T-helper 1 cell treated with Interleukin-12 subunit alpha and Interleukin-12 subunit beta and Interleukin-4 antibody, amounts not matched to agents 30 μg/mL and 1 μg/mL, for 36 hours (primary cell): Measurements from ENCODE around the gene UBE4B.
"Not testable (repeated sequence)": the region's sequence is repeated elsewhere in the genome, so short reads cannot be mapped to it uniquely, and the experiment has no call there.

Experiments used
- H3K27ac Mint-ChIP-seq: one replicate; pipeline ENCODE4 v1.8.0; 2021; ENCODE audit warnings: mild to moderate bottlenecking, mixed read lengths
- H3K27me3 Mint-ChIP-seq: one replicate; pipeline ENCODE4 v1.8.0; 2021; ENCODE audit warnings: low read depth, mixed read lengths
- H3K36me3 Mint-ChIP-seq: one replicate; pipeline ENCODE4 v1.8.0; 2021; ENCODE audit warnings: low read depth, mixed read lengths
- H3K4me1 Mint-ChIP-seq: one replicate; pipeline ENCODE4 v1.8.0; 2021; ENCODE audit warnings: low read depth, mixed read lengths
- H3K4me3 Mint-ChIP-seq: one replicate; pipeline ENCODE4 v1.8.0; 2021; ENCODE audit warnings: mild to moderate bottlenecking, moderate library complexity, mixed read lengths
- H3K9me3 Mint-ChIP-seq: one replicate; pipeline ENCODE4 v1.8.0; 2021; ENCODE audit warnings: mixed read lengths

UBE4B gene

GRCh38 chr1:10106241-10106640 lies 73.5 kb downstream of the UBE4B start:
- H3K27ac Mint-ChIP-seq: no peak overlapping the region
- H3K36me3 Mint-ChIP-seq: peaks cover 29% of the 10 kb centered on the region
- no peaks in the 10 kb centered on the region for H3K9me3 Mint-ChIP-seq
- H3K27me3 Mint-ChIP-seq: no peaks in the 10 kb centered on the region
- peaks cover 1% of the 10 kb centered on the region for H3K4me1 Mint-ChIP-seq
- no peak overlapping the region for H3K4me3 Mint-ChIP-seq

DNA sequence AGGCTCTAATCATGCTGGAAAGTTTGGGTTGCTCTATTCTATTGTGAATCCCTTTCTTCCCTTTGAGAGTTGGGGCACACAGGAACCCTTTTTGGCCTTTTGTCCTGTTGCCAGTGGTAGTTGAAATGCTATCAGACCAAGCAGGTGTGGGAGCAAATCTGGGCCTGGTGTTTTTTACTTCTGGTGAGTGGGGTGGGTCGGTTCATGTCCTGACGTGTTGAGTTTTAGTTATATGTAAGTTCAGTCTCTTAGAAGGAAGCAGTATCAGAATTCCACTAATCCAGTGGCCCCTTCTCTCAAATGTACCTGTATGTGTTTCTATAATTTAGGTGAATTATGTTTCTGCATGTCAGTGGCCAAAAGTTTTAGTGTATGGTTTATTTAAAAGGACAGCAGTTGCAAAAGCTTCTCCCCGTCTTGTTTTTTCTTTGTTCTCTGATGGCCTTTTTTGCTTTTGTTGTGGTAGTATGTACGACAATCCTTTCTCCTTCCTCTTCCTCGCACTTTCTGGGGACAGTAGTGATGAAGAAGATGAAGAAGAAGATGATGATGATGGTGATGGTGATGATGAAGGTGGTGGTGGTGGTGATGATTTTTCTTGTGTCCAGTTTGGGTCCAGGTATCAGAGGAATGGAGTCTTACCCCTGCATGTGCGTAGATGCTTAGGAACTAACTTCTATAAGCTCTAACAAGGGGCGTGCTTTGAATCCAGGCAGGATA lies 74.2 kb downstream of the UBE4B start:
- Mint-ChIP-seq H3K27ac (no peak overlapping the region), H3K27me3 (no peaks in the 10 kb centered on the region), H3K4me1 (peaks cover 1% of the 10 kb centered on the region), H3K36me3 (peaks cover 31% of the 10 kb centered on the region), H3K9me3 (no peaks in the 10 kb centered on the region), H3K4me3 (no peak overlapping the region)

DNA sequence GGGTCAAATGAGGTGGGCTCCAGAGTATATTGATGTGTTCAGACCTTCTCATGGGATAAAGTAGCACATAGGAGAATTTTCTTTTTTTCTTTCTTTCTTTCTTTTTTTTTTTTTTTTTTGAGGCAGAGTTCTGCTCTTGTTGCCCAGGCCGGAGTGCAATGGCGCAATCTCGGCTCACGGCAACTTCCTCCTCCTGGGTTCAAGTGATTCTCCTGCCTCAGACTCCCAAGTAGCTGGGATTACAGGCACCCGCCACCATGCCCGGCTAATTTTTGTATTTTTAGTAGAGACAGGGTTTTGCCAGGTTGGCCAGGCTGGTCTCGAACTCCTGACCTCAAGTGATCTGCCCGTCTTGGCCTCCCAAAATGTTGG lies 74.7 kb downstream of the UBE4B start:
- H3K36me3 Mint-ChIP-seq: peaks cover 31% of the 10 kb centered on the region
- not testable (repeated sequence) for H3K27me3 Mint-ChIP-seq, H3K4me3 Mint-ChIP-seq, H3K9me3 Mint-ChIP-seq, H3K4me1 Mint-ChIP-seq, H3K27ac Mint-ChIP-seq

- Mint-ChIP-seq H3K9me3 (no peaks in the 10 kb centered on the region), H3K27me3 (no peaks in the 10 kb centered on the region), H3K4me1 (no peaks in the 10 kb centered on the region), H3K4me3 (no peak overlapping the region), H3K27ac (no peak overlapping the region), H3K36me3 (peaks cover 26% of the 10 kb centered on the region)
Measured at GRCh38 chr1:10108134-10108663, 75.4 kb downstream of the UBE4B start.

DNA sequence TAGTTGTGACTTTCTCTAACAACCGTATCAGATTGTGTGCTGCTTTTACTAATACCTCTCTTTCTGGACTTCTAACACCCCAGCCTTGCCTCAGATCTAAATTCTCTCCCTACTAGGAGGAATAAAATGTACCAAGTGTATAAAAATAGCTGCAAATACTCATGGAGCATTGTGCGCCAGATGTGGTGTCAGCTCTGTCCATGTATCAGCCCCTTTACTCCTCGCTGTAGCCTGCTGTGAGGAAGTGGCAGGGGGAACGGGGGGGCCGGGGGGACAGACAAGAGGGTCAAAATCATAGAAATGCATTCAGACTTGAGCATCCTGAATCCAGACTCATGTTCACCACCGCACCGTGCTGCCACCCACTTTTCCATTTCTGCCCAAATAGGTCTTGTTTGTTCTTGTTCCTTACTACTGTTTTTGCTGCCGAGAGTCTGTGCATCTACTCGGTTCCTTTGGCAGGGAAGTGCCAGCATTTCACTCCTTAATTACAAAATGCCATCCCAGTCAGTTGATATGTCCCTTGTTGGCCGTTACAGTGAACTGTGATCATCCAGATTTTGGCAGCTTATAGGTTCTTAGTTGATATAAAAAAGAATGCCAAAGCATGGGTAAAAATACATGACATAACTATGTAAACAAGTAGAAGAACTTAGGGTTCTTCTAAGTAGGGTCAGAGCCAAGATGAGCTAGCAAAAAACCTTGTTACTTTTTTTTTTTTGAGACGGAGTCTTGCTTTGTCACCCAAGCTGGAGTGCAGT lies 76.4 kb downstream of the UBE4B start:
- H3K4me3 Mint-ChIP-seq: no peak overlapping the region
- no peaks in the 10 kb centered on the region for H3K27me3 Mint-ChIP-seq
- H3K27ac Mint-ChIP-seq: no peak overlapping the region
- no peaks in the 10 kb centered on the region for H3K9me3 Mint-ChIP-seq
- H3K4me1 Mint-ChIP-seq: no peaks in the 10 kb centered on the region
- peaks cover 26% of the 10 kb centered on the region for H3K36me3 Mint-ChIP-seq

DNA sequence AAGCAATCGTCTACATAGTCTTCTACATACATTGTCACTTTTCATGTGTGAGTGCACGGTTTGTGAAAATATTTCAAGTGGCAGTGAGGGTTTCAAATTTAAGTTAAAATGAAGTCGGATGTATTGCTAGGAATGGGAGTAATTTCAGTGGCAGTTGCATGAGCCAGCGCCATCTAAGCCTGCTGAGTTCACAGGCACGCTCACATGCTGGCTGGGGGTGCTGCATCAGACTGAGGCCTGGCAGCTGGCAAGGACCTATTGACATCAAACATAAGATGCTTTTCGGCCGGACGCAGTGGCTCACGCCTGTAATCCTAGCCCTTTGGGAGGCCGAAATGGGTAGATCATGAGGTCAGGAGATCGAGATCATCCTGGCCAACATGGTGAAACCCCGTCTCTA lies 80.7 kb downstream of the UBE4B start:
- Mint-ChIP-seq H3K27me3 (no peaks in the 10 kb centered on the region), H3K27ac (no peak overlapping the region), H3K4me1 (no peaks in the 10 kb centered on the region), H3K4me3 (no peak overlapping the region), H3K36me3 (peaks cover 13% of the 10 kb centered on the region), H3K9me3 (no peaks in the 10 kb centered on the region)

- H3K4me1 Mint-ChIP-seq: no peaks in the 10 kb centered on the region
- H3K27me3 Mint-ChIP-seq: no peaks in the 10 kb centered on the region
- H3K4me3 Mint-ChIP-seq: no peak overlapping the region
- no peak overlapping the region for H3K27ac Mint-ChIP-seq
- peaks cover 16% of the 10 kb centered on the region for H3K36me3 Mint-ChIP-seq
- H3K9me3 Mint-ChIP-seq: no peaks in the 10 kb centered on the region
Measured at GRCh38 chr1:10114746-10115145, 82.0 kb downstream of the UBE4B start.

DNA sequence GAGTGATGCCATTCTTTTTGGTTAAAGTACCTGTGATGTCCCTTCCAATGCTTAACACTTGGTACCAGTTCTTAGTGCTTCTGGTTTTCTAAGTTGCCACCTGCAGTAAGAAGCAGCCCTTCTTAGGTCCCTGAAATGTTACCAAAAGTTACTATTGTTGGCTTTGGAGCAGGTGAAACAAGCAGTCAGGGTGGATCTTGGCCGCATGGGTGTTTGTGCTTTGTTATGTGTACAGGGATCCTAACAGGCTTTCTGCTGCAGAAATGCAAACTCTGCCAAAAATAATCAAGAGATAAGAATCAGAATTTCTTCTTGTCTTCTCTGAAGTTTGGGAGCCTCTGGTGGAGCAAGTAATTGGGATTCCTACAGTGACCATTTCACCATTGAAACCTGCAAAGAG lies 84.4 kb downstream of the UBE4B start:
- Mint-ChIP-seq H3K27me3 (no peaks in the 10 kb centered on the region), H3K36me3 (peaks cover 11% of the 10 kb centered on the region), H3K9me3 (no peaks in the 10 kb centered on the region)

GRCh38 chr1:10117865-10118264 lies 85.1 kb downstream of the UBE4B start:
- Mint-ChIP-seq H3K9me3 (no peaks in the 10 kb centered on the region), H3K4me1 (no peaks in the 10 kb centered on the region), H3K36me3 (peaks cover 11% of the 10 kb centered on the region), H3K27ac (no peak overlapping the region), H3K27me3 (no peaks in the 10 kb centered on the region), H3K4me3 (no peak overlapping the region)

More for the DNA sequence above, 84.4 kb downstream of the UBE4B start:
- Mint-ChIP-seq H3K27ac (no peak overlapping the region), H3K4me3 (no peak overlapping the region), H3K4me1 (no peaks in the 10 kb centered on the region)

- H3K27me3 Mint-ChIP-seq: no peaks in the 10 kb centered on the region
- H3K27ac Mint-ChIP-seq: no peak overlapping the region
- no peak overlapping the region for H3K4me3 Mint-ChIP-seq
- H3K4me1 Mint-ChIP-seq: no peaks in the 10 kb centered on the region
- H3K36me3 Mint-ChIP-seq: peaks cover 9% of the 10 kb centered on the region
- no peaks in the 10 kb centered on the region for H3K9me3 Mint-ChIP-seq
Measured at GRCh38 chr1:10121688-10122087, 88.9 kb downstream of the UBE4B start.

DNA sequence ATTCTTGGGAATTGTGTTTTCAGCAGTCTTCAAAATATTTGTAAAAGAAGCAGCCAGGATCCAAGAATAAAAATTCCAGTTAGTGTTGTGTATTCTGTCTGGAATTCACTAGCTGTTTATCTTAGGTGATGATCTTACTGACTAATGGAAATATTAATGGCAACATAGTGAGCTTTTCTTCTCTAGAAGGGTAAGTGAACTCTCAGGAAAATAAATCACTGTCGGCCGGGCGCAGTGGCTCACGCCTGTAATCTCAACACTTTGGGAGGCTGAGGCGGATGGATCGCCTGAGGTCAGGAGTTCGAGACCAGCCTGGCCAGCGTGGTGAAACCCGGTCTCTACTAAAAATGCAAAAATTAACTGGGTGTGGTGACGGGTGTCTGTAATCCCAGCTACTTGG lies 90.2 kb downstream of the UBE4B start:
- no peak overlapping the region for H3K4me3 Mint-ChIP-seq
- H3K27me3 Mint-ChIP-seq: no peaks in the 10 kb centered on the region
- H3K9me3 Mint-ChIP-seq: no peaks in the 10 kb centered on the region
- H3K4me1 Mint-ChIP-seq: no peaks in the 10 kb centered on the region
- no peak overlapping the region for H3K27ac Mint-ChIP-seq
- peaks cover 9% of the 10 kb centered on the region for H3K36me3 Mint-ChIP-seq

- no peaks in the 10 kb centered on the region for H3K4me1 Mint-ChIP-seq
- H3K36me3 Mint-ChIP-seq: peaks cover 15% of the 10 kb centered on the region
- no peaks in the 10 kb centered on the region for H3K9me3 Mint-ChIP-seq
- no peak overlapping the region for H3K4me3 Mint-ChIP-seq
- H3K27me3 Mint-ChIP-seq: no peaks in the 10 kb centered on the region
- no peak overlapping the region for H3K27ac Mint-ChIP-seq
Measured at GRCh38 chr1:10128101-10128765, 95.5 kb downstream of the UBE4B start.

DNA sequence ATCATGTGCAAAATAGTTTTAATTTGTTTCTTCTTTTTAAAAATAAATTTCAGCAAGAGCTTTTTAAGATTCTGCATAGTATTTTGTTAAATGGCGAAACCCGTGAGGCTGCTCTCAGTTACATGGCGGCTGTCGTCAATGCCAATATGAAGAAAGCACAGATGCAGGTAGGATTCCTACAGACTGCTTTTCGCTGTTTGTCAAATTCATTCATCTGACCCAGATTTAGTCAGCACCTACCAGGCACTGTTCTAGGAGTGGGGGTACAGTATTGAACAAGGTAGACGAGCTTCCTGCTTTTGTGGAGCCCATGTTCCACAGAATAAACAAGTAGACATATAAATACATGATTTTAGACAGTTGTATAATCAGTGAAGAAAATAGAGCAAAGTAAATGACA lies 99.6 kb downstream of the UBE4B start:
- no peak overlapping the region for H3K4me3 Mint-ChIP-seq
- H3K27me3 Mint-ChIP-seq: no peaks in the 10 kb centered on the region
- no peak overlapping the region for H3K27ac Mint-ChIP-seq
- peaks cover 18% of the 10 kb centered on the region for H3K36me3 Mint-ChIP-seq
- no peaks in the 10 kb centered on the region for H3K4me1 Mint-ChIP-seq
- no peaks in the 10 kb centered on the region for H3K9me3 Mint-ChIP-seq

- Mint-ChIP-seq H3K36me3 (peaks cover 20% of the 10 kb centered on the region), H3K27ac (no peak overlapping the region), H3K27me3 (no peaks in the 10 kb centered on the region), H3K4me1 (no peaks in the 10 kb centered on the region), H3K4me3 (no peak overlapping the region), H3K9me3 (no peaks in the 10 kb centered on the region)
Measured at GRCh38 chr1:10132852-10133251, 100.1 kb downstream of the UBE4B start.

DNA sequence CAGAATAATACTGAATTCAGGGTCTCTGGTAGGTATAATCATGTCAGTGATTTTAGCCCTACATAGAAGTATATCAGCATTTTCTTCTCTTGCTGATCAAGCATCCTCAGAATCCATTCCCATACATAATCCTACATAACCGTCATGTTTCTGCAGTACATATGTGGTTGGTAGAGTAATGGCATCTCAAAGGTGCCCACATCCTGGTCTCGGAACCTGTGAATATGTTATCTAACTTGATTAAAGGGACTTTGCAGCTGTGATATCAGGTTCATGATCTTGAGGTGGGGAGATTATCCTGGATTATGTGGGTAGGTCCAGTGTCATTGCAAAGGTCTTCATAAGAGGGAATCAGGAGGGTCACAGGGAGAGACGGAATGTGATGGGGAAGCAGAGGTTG lies 108.2 kb downstream of the UBE4B start:
- H3K4me3 Mint-ChIP-seq: no peak overlapping the region
- no peaks in the 10 kb centered on the region for H3K9me3 Mint-ChIP-seq
- no peak overlapping the region for H3K27ac Mint-ChIP-seq
- H3K4me1 Mint-ChIP-seq: no peaks in the 10 kb centered on the region
- peaks cover 12% of the 10 kb centered on the region for H3K36me3 Mint-ChIP-seq
- no peaks in the 10 kb centered on the region for H3K27me3 Mint-ChIP-seq
